Naive thymus-derived CD4-positive, alpha-beta T cell (primary cell): ENCODE measurements around the gene LRRC58. TPM values are rescaled to one million over a fixed set of nuclear protein-coding genes. Genes with fewer than 3 reads are reported as not detected.

Source experiments
- ATAC-seq: fragments of 150-1000 bp; cut with Tn5 transposase; 2 replicates; pipeline ENCODE4 v1.10.0; 2021; ENCODE audit warnings: mild to moderate bottlenecking, moderate library complexity
- CTCF ChIA-PET: fragments of 350-600 bp; sonication (Branson Sonifier 250); formaldehyde crosslinking; loops from one replicate; lab custom pipeline; 2021; ENCODE audit warnings: antibody characterized with exemption; lab: Charles Lee
- POLR2A ChIA-PET: fragments of 350-600 bp; sonication (Branson Sonifier 250); formaldehyde crosslinking; loops from one replicate; lab custom pipeline; 2021; ENCODE audit warnings: antibody characterized with exemption, inconsistent platforms; lab: Charles Lee
- DNase-seq, 9 donors: peaks; one replicate each; pipeline versions ENCODE4 v3.0.0 to v3.0.0-alpha.2; 2020 to 2022; ENCODE audit warnings: mixed read lengths in 1 of 9
- H3K27ac ChIP-seq: one replicate; pipeline ENCODE4 v1.7.0; 2013; ENCODE audit warnings: mild to moderate bottlenecking, low read depth, low read length, moderate library complexity
- H3K27me3 ChIP-seq, 2 donors: one replicate each; pipeline ENCODE4 v1.7.0; 2013; ENCODE audit warnings: low read length in 2 of 2, mild to moderate bottlenecking in 2 of 2, moderate library complexity in 2 of 2; ENCODE audit not compliant: control insufficient read depth in 2 of 2, insufficient read depth in 2 of 2
- H3K36me3 ChIP-seq, 3 experiments: 1 replicate in 2 of 3; 2 replicates in 1 of 3; pipeline ENCODE4 v1.7.0; 2013; ENCODE audit warnings: low read length in 3 of 3, mild to moderate bottlenecking in 3 of 3, moderate library complexity in 1 of 3; ENCODE audit not compliant: insufficient read depth in 3 of 3, control insufficient read depth in 2 of 3
- H3K4me1 ChIP-seq, 2 donors: one replicate each; pipeline ENCODE4 v1.7.0; 2013; ENCODE audit warnings: low read length in 2 of 2, mild to moderate bottlenecking in 2 of 2, moderate library complexity in 1 of 2; ENCODE audit not compliant: control insufficient read depth in 2 of 2, insufficient read depth in 2 of 2
- H3K4me3 ChIP-seq: 2 replicates; pipeline ENCODE4 v1.7.0; 2013; ENCODE audit warnings: mild to moderate bottlenecking, low read length
- H3K9me3 ChIP-seq, 3 experiments: 1 replicate in 2 of 3; 2 replicates in 1 of 3; pipeline ENCODE4 v1.7.0; 2013; ENCODE audit warnings: low read length in 3 of 3; ENCODE audit not compliant: control insufficient read depth in 2 of 3
- H3K27ac Mint-ChIP-seq, 9 donors: one replicate each; pipeline ENCODE4 v1.8.0; 2020 to 2022; ENCODE audit warnings: mixed read lengths in 9 of 9, mild to moderate bottlenecking in 8 of 9, moderate library complexity in 5 of 9, inconsistent platforms in 2 of 9
- H3K27me3 Mint-ChIP-seq, 5 donors: one replicate each; pipeline ENCODE4 v1.8.0; 2021 to 2022; ENCODE audit warnings: mixed read lengths in 5 of 5, mild to moderate bottlenecking in 1 of 5
- H3K36me3 Mint-ChIP-seq, 5 donors: one replicate each; pipeline ENCODE4 v1.8.0; 2020 to 2022; ENCODE audit warnings: mixed read lengths in 5 of 5, mild to moderate bottlenecking in 3 of 5, inconsistent platforms in 1 of 5
- H3K4me1 Mint-ChIP-seq, 7 donors: one replicate each; pipeline ENCODE4 v1.8.0; 2020 to 2022; ENCODE audit warnings: mixed read lengths in 7 of 7, mild to moderate bottlenecking in 3 of 7, inconsistent platforms in 1 of 7
- H3K4me3 Mint-ChIP-seq, 10 donors: one replicate each; pipeline ENCODE4 v1.8.0; 2020 to 2022; ENCODE audit warnings: mild to moderate bottlenecking in 10 of 10, mixed read lengths in 10 of 10, moderate library complexity in 6 of 10, inconsistent platforms in 2 of 10
- H3K9me3 Mint-ChIP-seq, 11 donors: one replicate each; pipeline ENCODE4 v1.8.0; 2020 to 2022; ENCODE audit warnings: mixed read lengths in 11 of 11, mild to moderate bottlenecking in 4 of 11, inconsistent platforms in 1 of 11, moderate library complexity in 1 of 11
- intact Hi-C, 2 donors: fragments of 100-400 bp; cut with micrococcal nuclease; formaldehyde crosslinking; loops; one replicate each; pipeline ENCODE4 v1.15.1; 2023
- polyA plus RNA-seq, 2 donors: library from polyadenylated mRNA; unstranded; fragments of 300-500 nt; fragmentation: Illumina TruSeq; gene quantifications; one replicate each; pipeline ENCODE4 v1.2.3, GENCODE V29; 2021
- total RNA-seq, 6 experiments: library from RNA in 5 of 6; stranded (reverse) in 5 of 6; gene quantifications; 1 replicate in 5 of 6; 2 replicates in 1 of 6; pipeline ENCODE4 v1.2.3 and lab custom pipeline; 2021 to 2026

Gene LRRC58
- total and polyA plus RNA-seq, 7 experiments from 2014 or later, result 8.1 to 24.1 (median 16.6) TPM

DNA sequence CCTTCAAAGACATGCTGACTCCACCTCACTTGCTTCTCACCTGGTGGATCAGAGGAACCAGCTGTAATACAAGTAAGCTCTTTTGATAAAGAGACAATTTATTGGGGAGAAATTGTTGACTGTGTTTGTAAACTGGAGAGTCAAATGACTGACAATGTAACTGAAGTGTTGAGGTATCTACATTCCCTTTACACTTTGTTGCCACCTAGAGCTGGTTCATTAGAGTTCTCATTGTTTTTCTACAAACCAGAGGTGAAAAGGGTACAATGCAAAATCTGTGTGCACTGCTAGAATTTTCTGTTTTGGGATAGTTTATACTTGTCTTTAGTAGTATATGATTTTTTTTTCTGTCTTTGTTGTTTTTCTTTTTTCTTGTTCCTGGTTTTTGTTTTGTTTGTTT is 8.7 kb upstream of the LRRC58 start:
- H3K4me1 Mint-ChIP-seq, result no peaks in the 10 kb centered on the region
- CTCF ChIA-PET, result interaction anchor here (1.2 kb wide), 1 partner anchor 60 kb away, joined by 5 read pairs; no protein-coding TSS in a partner anchor
- ATAC-seq, result no peak
- Histone ChIP-seq H3K4me1 (no peaks in the 10 kb centered on the region), H3K27me3 (peaks cover 0 to 3% of the 10 kb centered on the region in 2 donors), H3K27ac (no peak overlapping the region), H3K9me3 (no peaks in the 10 kb centered on the region), H3K36me3 (no peaks in the 10 kb centered on the region), H3K4me3 (no peak overlapping the region)
- intact Hi-C loops, result loop anchor here (1.0 to 10.0 kb wide), 2 partner anchors 114 to 1077 kb away; no protein-coding TSS in a partner anchor
- H3K36me3 Mint-ChIP-seq, result no peaks in the 10 kb centered on the region
- no peak overlapping the region for H3K4me3 Mint-ChIP-seq
- H3K27ac Mint-ChIP-seq, result no peak overlapping the region
- POLR2A ChIA-PET, result no interaction called here
- H3K9me3 Mint-ChIP-seq, result peaks cover 0 to 1% (median 0%) of the 10 kb centered on the region in 11 donors
- H3K27me3 Mint-ChIP-seq, result peaks cover 9 to 56% (median 18%) of the 10 kb centered on the region in 5 donors
- no peak for DNase-seq

DNA sequence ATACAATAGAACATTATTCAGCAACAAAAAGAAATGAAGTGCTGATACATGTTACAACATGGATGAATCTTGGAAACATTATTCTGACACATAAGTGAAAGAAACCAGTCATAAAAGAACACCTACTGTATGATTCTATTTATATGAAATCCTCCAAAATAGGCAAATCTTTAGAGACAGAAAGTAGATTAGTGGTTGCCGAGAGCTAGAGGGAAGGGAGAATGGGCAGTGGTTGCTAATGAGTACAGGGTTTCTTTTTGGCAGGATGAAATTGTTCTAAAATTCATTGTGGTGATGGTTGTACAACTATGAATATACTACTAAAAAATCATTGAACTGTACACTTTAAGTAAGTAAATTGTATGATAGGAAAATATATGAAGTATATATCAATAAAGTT is 6.3 kb upstream of the LRRC58 start:
- Histone ChIP-seq H3K4me1 (no peaks in the 10 kb centered on the region), H3K27ac (no peak overlapping the region), H3K4me3 (no peak overlapping the region), H3K27me3 (peaks cover 0 to 3% of the 10 kb centered on the region in 2 donors), H3K36me3 (no peaks in the 10 kb centered on the region), H3K9me3 (no peaks in the 10 kb centered on the region)
- peaks cover 0 to 57% (median 14%) of the 10 kb centered on the region in 5 donors for H3K27me3 Mint-ChIP-seq
- no peak overlapping the region for H3K27ac Mint-ChIP-seq
- H3K36me3 Mint-ChIP-seq, result no peaks in the 10 kb centered on the region
- H3K4me1 Mint-ChIP-seq, result peaks cover 0 to under 1% (median 0%) of the 10 kb centered on the region in 7 donors
- peaks cover 0 to 1% (median 0%) of the 10 kb centered on the region in 11 donors for H3K9me3 Mint-ChIP-seq
- CTCF ChIA-PET, result no interaction called here
- POLR2A ChIA-PET, result no interaction called here
- DNase-seq (no peak), ATAC-seq (no peak)
- H3K4me3 Mint-ChIP-seq, result no peak overlapping the region
- intact Hi-C loops, result loop anchor here in 1 of 2 donors (10.0 kb wide), 1 partner anchor 1079 kb away; no protein-coding TSS in a partner anchor

DNA sequence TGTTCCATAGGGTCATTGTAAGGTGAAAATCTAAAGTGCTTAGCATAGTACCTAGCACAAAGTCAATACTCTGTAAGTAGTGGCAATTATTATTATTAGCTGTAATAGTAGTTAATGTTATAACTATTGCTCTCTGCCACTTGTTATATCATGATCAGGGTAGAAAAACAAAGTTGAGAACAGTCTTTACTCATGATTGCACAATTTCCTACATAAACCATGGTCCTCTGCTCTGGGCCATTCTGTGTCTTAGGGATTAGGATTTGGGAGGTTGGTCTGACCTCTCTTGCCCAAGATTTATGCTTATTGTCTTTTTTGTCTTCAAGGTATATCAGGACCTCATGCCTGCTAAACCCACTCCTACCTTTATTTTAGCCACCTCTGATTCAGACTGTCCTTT is 4.3 kb upstream of the LRRC58 start:
- peaks cover 0 to 3% (median 0%) of the 10 kb centered on the region in 3 experiments for H3K36me3 ChIP-seq
- DNase-seq (no peak), ATAC-seq (no peak)
- Mint-ChIP-seq H3K27ac (no peak overlapping the region), H3K36me3 (no peaks in the 10 kb centered on the region), H3K4me3 (no peak overlapping the region), H3K4me1 (peaks cover 2 to 11% (median 9%) of the 10 kb centered on the region in 7 donors), H3K9me3 (peaks cover 0 to 1% (median 0%) of the 10 kb centered on the region in 11 donors), H3K27me3 (peaks cover 0 to 61% (median 11%) of the 10 kb centered on the region in 5 donors)
- no peaks in the 10 kb centered on the region for H3K27me3 ChIP-seq
- H3K4me3 ChIP-seq, result no peak overlapping the region
- CTCF ChIA-PET, result no interaction called here
- intact Hi-C loops, result loop anchor here in 1 of 2 donors (10.0 kb wide), 1 partner anchor 1081 kb away; no protein-coding TSS in a partner anchor
- H3K4me1 ChIP-seq, result peaks cover 3 to 6% of the 10 kb centered on the region in 2 donors
- H3K9me3 ChIP-seq, result no peaks in the 10 kb centered on the region
- POLR2A ChIA-PET, result no interaction called here
- no peak overlapping the region for H3K27ac ChIP-seq

DNA sequence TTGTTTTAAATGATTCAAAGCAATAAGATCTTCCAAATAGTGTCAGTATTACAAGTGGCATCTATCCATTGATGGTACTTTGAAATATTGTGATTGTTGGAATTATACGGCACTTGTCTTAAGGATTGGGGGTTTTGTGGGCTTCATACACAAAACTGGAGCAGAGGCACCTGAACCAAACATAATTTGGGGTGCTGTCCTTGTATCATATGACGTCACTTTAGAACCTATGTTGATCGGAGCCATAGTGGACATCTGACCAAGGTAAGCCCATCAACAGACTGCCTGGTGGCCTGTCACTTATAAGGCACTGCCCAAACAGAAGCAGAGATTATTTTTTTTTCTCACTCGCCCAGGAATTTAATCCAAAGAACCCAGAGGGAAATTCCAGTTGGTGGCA is 2.9 kb upstream of the LRRC58 start:
- ChIA-PET CTCF (interaction anchor here (1.1 kb wide), 1 partner anchor 10 kb away, joined by 3 read pairs; no protein-coding TSS in a partner anchor), POLR2A (no interaction called here)
- Mint-ChIP-seq H3K4me1 (peaks cover 14 to 26% (median 20%) of the 10 kb centered on the region in 7 donors), H3K4me3 (no peak overlapping the region), H3K27ac (no peak overlapping the region), H3K9me3 (peaks cover 0 to 1% (median 0%) of the 10 kb centered on the region in 11 donors), H3K36me3 (peaks cover 0 to 2% (median under 1%) of the 10 kb centered on the region in 5 donors), H3K27me3 (peaks cover 0 to 54% (median 5%) of the 10 kb centered on the region in 5 donors)
- Histone ChIP-seq H3K36me3 (peaks cover 0 to 3% (median 0%) of the 10 kb centered on the region in 3 experiments), H3K4me1 (peaks cover 8 to 11% of the 10 kb centered on the region in 2 donors), H3K9me3 (no peaks in the 10 kb centered on the region), H3K27ac (no peak overlapping the region), H3K4me3 (no peak overlapping the region), H3K27me3 (no peaks in the 10 kb centered on the region)
- no peak for DNase-seq
- intact Hi-C loops, result loop anchor here in 1 of 2 donors (10.0 kb wide), 1 partner anchor 1083 kb away; no protein-coding TSS in a partner anchor
- no peak for ATAC-seq

DNA sequence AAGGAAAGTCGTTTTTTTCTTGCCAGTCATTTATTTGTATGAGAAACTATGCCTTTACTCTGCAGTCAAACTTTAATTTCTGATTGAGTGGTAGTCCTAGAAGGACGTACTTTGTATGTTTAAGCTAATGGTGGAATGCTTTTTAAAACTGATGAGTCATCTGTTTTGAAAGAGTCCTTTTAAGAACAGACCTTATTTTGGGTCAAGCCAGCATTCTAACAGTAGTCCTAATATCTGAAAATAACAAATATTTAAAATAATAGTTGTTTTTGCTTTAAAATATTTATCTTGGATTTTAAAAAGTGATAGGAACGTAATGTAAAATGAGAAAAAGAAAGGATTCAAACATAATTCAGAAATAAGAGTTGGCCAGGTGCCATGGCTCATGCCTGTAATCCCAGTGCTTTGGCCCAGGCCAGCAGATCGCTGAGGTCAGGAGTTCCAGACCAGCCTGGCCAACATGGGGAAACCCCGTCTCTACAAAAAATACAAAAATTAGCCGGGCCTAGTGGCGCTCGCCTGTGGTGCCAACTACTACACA is 1.3 kb upstream of the LRRC58 start:
- peaks cover 0 to 3% (median 0%) of the 10 kb centered on the region in 3 experiments for H3K36me3 ChIP-seq
- DNase-seq (no peak), ATAC-seq (no peak)
- ChIA-PET CTCF (interaction anchor here (0.7 to 3.2 kb wide), 5 partner anchors 10 to 418 kb away, joined by 3 to 10 read pairs (median 3); no protein-coding TSS in a partner anchor), POLR2A (interaction anchor here (0.7 to 2.7 kb wide), 7 partner anchors 256 to 1410 kb away, joined by 3 to 29 read pairs (median 7); partner anchors contain the start of genes GSK3B, GTF2E1, POLQ and RABL3)
- no peaks in the 10 kb centered on the region for H3K9me3 ChIP-seq
- peaks cover 0 to 9% (median 6%) of the 10 kb centered on the region in 5 donors for H3K36me3 Mint-ChIP-seq
- peaks cover 26 to 41% (median 35%) of the 10 kb centered on the region in 7 donors for H3K4me1 Mint-ChIP-seq
- no peak overlapping the region for H3K27ac ChIP-seq
- intact Hi-C loops, result loop anchor here in 1 of 2 donors (10.0 kb wide), 1 partner anchor 1084 kb away; no protein-coding TSS in a partner anchor
- H3K4me1 ChIP-seq, result peaks cover 11 to 22% of the 10 kb centered on the region in 2 donors
- H3K9me3 Mint-ChIP-seq, result no peaks in the 10 kb centered on the region
- peak overlapping the region in 9 of 10 donors; percentile 72 to 96 (median 95) for H3K4me3 Mint-ChIP-seq
- H3K27ac Mint-ChIP-seq, result peak overlapping the region in 2 of 9 donors; percentile 88 to 93
- peaks cover 0 to 40% (median 4%) of the 10 kb centered on the region in 5 donors for H3K27me3 Mint-ChIP-seq
- no peak overlapping the region for H3K4me3 ChIP-seq
- no peaks in the 10 kb centered on the region for H3K27me3 ChIP-seq

DNA sequence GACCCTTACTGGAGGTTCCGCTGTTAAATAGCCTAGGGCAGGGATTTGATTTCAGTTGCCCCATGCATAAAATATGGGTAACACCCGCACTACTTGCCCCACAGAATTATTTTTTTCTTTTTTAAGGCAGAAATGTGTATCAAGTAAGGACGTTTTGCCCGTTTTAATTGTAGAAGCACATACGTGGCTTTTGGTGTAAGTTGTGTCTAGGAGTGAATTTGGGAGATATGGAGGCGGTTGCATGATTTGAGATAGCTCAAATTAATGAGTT is 636 bp upstream of the LRRC58 start:
- Mint-ChIP-seq H3K9me3 (no peaks in the 10 kb centered on the region), H3K4me1 (peaks cover 33 to 48% (median 42%) of the 10 kb centered on the region in 7 donors), H3K27me3 (peaks cover 0 to 34% (median 0%) of the 10 kb centered on the region in 5 donors), H3K27ac (peak overlapping the region; percentile 85 to 97 (median 93)), H3K36me3 (peaks cover 0 to 11% (median 6%) of the 10 kb centered on the region in 5 donors), H3K4me3 (peak overlapping the region; percentile 85 to 96 (median 94))
- peaks cover 0 to 3% (median 0%) of the 10 kb centered on the region in 3 experiments for H3K36me3 ChIP-seq
- peak overlapping the region; percentile 76 for H3K27ac ChIP-seq
- H3K27me3 ChIP-seq, result no peaks in the 10 kb centered on the region
- H3K4me1 ChIP-seq, result peaks cover 16 to 26% of the 10 kb centered on the region in 2 donors
- H3K9me3 ChIP-seq, result no peaks in the 10 kb centered on the region
- POLR2A ChIA-PET, result interaction anchor here (0.6 to 2.7 kb wide), 14 partner anchors 17 to 1534 kb away, joined by 3 to 29 read pairs (median 6); partner anchors contain the start of genes COX17, GSK3B, GTF2E1 and NDUFB4
- CTCF ChIA-PET, result interaction anchor here (0.9 to 3.2 kb wide), 3 partner anchors 11 to 207 kb away, joined by 3 to 10 read pairs (median 3); no protein-coding TSS in a partner anchor
- H3K4me3 ChIP-seq, result peak overlapping the region; percentile 91
- DNase-seq, result no peak
- ATAC-seq, result no peak
- intact Hi-C loops, result loop anchor here (1.0 to 10.0 kb wide), 18 partner anchors 13 to 1485 kb away; partner anchors contain the start of genes GTF2E1 (in 2 of the 2), NDUFB4 (in 2 of the 2), RABL3 (in 2 of the 2) and CFAP91 (in 1 of the 2)
